K562 (cell line): Measurements from ENCODE around the gene SELENOW. TPM values are rescaled to one million over a fixed set of nuclear protein-coding genes. Genes with fewer than 3 reads are reported as not detected.

Source experiments
- ATAC-seq: fragments of 200-7000 bp; cut with Tn5 transposase; 3 replicates; pipeline ENCODE4 v1.9.1; 2020; ENCODE audit warnings: moderate library complexity
- BruUV-seq: library from RNA; stranded (reverse); fragments of 400-500 nt; replicated peaks from 2 replicates; lab custom pipeline; 2021; lab: Mats Ljungman, UMichigan
- CTCF ChIA-PET: fragments of 300-600 bp; formaldehyde crosslinking; extraction: SDS; loops from one replicate; lab custom pipeline; 2021; ENCODE audit warnings: low intra/inter-chr PET ratio; lab: Yijun Ruan, JAX
- POLR2A ChIA-PET: fragments of 300-600, 350-650 bp; sonication (Branson Sonifier 250); formaldehyde crosslinking; extraction: SDS; loops from one replicate; lab custom pipeline; 2021; ENCODE audit warnings: antibody characterized with exemption, inconsistent platforms; lab: Yijun Ruan, JAX
- DNase-seq, 4 experiments: peaks; one replicate each; pipeline versions ENCODE4 v3.0.0 to v3.0.0-alpha.2; 2011 to 2018; ENCODE audit warnings: low spot score in 3 of 4, mixed read lengths in 3 of 4; ENCODE audit errors: extremely low read depth in 1 of 4
- FAIRE-seq: peaks from 2 replicates; lab custom pipeline; 2011; peaks lifted over from hg19 to GRCh38; lab: Jason Lieb, UNC
- H2AFZ ChIP-seq: 2 replicates; pipeline ENCODE4 v1.6.0; 2011; ENCODE audit warnings: low read depth, low read length, control low read depth, inconsistent platforms
- H3K27ac ChIP-seq: fragments of 200-600 bp; 3 replicates; pipeline ENCODE4 v1.8.0; 2011; ENCODE audit warnings: low read depth, mild to moderate bottlenecking, control low read depth, inconsistent platforms, low read length, moderate library complexity, mixed read lengths; ENCODE audit errors: extremely low read depth
- H3K27me3 ChIP-seq, 2 experiments: fragments of 300-600 bp in 1 of 2; 2 replicates in 1 of 2; 3 replicates in 1 of 2; pipeline versions ENCODE4 v1.6.0 to v1.8.0; 2011; ENCODE audit warnings: inconsistent platforms in 2 of 2, low read length in 2 of 2, mild to moderate bottlenecking in 1 of 2, mixed read lengths in 1 of 2, moderate library complexity in 1 of 2; ENCODE audit not compliant: control insufficient read depth in 2 of 2, insufficient read depth in 2 of 2
- H3K36me3 ChIP-seq: fragments of 300-600 bp; 3 replicates; pipeline ENCODE4 v1.8.0; 2011; ENCODE audit warnings: mild to moderate bottlenecking, low read length, inconsistent platforms; ENCODE audit not compliant: control insufficient read depth, insufficient read depth
- H3K4me1 ChIP-seq, 2 experiments: fragments of 200-600 bp in 1 of 2; replicated peaks in 1 of 2; 2 replicates in 1 of 2; 3 replicates in 1 of 2; pipeline versions ENCODE4 v1.5.1 to v1.8.0; 2011; ENCODE audit warnings: inconsistent platforms in 2 of 2, low read length in 2 of 2, mild to moderate bottlenecking in 1 of 2, mixed read lengths in 1 of 2, moderate library complexity in 1 of 2; ENCODE audit not compliant: control insufficient read depth in 2 of 2, insufficient read depth in 2 of 2
- H3K4me2 ChIP-seq: 2 replicates; pipeline ENCODE4 v1.6.1; 2011; ENCODE audit warnings: low read length, control low read depth, inconsistent platforms, mixed read lengths; ENCODE audit not compliant: insufficient read depth
- H3K4me3 ChIP-seq: fragments of 200-600 bp; sonication (generic), shearing (Covaris generic); 2 replicates; pipeline ENCODE4 v1.5.1; 2016; ENCODE audit warnings: control low read depth, inconsistent platforms
- H3K79me2 ChIP-seq: fragments of 200-600 bp; 3 replicates; pipeline ENCODE4 v1.8.0; 2011; ENCODE audit warnings: low read length, inconsistent platforms; ENCODE audit not compliant: control insufficient read depth, insufficient read depth
- H3K9ac ChIP-seq, 2 experiments: 2 replicates each; pipeline versions ENCODE4 v1.6.0 to v1.6.1; 2011; ENCODE audit warnings: low read depth in 2 of 2, low read length in 2 of 2, control low read depth in 1 of 2, inconsistent platforms in 1 of 2, mild to moderate bottlenecking in 1 of 2, mixed read lengths in 1 of 2; ENCODE audit not compliant: insufficient read depth in 1 of 2
- H3K9me1 ChIP-seq: one replicate; pipeline ENCODE4 v1.6.0; 2011; ENCODE audit warnings: inconsistent platforms, mild to moderate bottlenecking, low read length, moderate library complexity; ENCODE audit not compliant: control insufficient read depth, insufficient read depth
- H3K9me3 ChIP-seq: replicated peaks from 2 replicates; pipeline ENCODE4 v1.5.1; 2011; ENCODE audit warnings: low read depth, low read length, inconsistent platforms; ENCODE audit not compliant: control insufficient read depth, insufficient read depth
- H4K20me1 ChIP-seq: replicated peaks from 2 replicates; pipeline ENCODE4 v1.6.1; 2011; ENCODE audit warnings: low read length, inconsistent platforms, mixed read lengths; ENCODE audit not compliant: control insufficient read depth, insufficient read depth
- CBX1 ChIP-seq: sonication (generic); IDR thresholded peaks from 2 replicates; pipeline ENCODE4 v1.6.1; 2016; ENCODE audit warnings: antibody characterized with exemption, low read depth, mild to moderate bottlenecking
- LARP7 ChIP-seq: fragments of 450-650 bp; IDR thresholded peaks from 2 replicates; pipeline ENCODE4 v1.6.1; 2016
- POLR2G ChIP-seq: fragments of 200-400 bp; formaldehyde crosslinking; IDR thresholded peaks from 2 replicates; pipeline ENCODE4 v1.6.1; 2017; ENCODE audit warnings: low read depth, mild to moderate bottlenecking, antibody characterized with exemption, low read length, moderate library complexity
- RBFOX2 ChIP-seq: fragments of 200-400 bp; formaldehyde crosslinking; IDR thresholded peaks from 2 replicates; pipeline ENCODE4 v1.6.1; 2017; ENCODE audit warnings: low read depth, mild to moderate bottlenecking, low read length, moderate library complexity
- SMARCC2 ChIP-seq: fragments of 450-650 bp; IDR thresholded peaks from 2 replicates; pipeline ENCODE4 v1.6.1; 2017; ENCODE audit warnings: antibody characterized with exemption, moderate library complexity, mild to moderate bottlenecking, low read depth
- ZBTB11 ChIP-seq, 3 experiments: fragments of 200-800 bp in 1 of 3; fragments of 250-450 bp in 1 of 3; fragments of 450-650 bp in 1 of 3; sonication (Bioruptor Pico) in 1 of 3; sonication (Bioruptor generic) in 1 of 3; formaldehyde crosslinking in 1 of 3; IDR thresholded peaks; 2 replicates each; pipeline versions ENCODE4 v1.6.1 to v1.8.0; 2016 to 2022; ENCODE audit warnings: mild to moderate bottlenecking in 2 of 3, missing genetic modification characterization in 2 of 3, missing compliant biosample characterization in 1 of 3, moderate library complexity in 1 of 3
- ZBTB33 ChIP-seq: sonication (generic); formaldehyde crosslinking; IDR thresholded peaks from 2 replicates; pipeline ENCODE4 v1.8.1; 2023; ENCODE audit warnings: mild to moderate bottlenecking, missing genetic modification reagents
- ZKSCAN1 ChIP-seq: fragments of 150-350 bp; IDR thresholded peaks from 2 replicates; pipeline ENCODE4 v1.6.1; 2016; ENCODE audit warnings: low read depth, low read length
- ZNF217 ChIP-seq: sonication (generic); formaldehyde crosslinking; IDR thresholded peaks from 2 replicates; pipeline ENCODE4 v1.8.0; 2022; ENCODE audit warnings: mild to moderate bottlenecking, missing genetic modification reagents
- ZNF316 ChIP-seq: fragments of 450-650 bp; IDR thresholded peaks from 2 replicates; pipeline ENCODE4 v1.6.1; 2016
- WGBS: fragments of 100-300 bp; shearing (Covaris generic); methylation state at CpG from one replicate; pipeline ENCODE4 v1.1.6; 2016; ENCODE audit warnings: low coverage, mixed read lengths; ENCODE audit not compliant: insufficient coverage; ENCODE audit errors: missing lambda C conversion rate; 5-methylcytosine and 5-hydroxymethylcytosine counted together
- in situ Hi-C: fragments of 300-500 bp; cut with MboI; formaldehyde crosslinking; loops from 4 replicates; pipeline ENCODE4 v1.15.0; 2018; ENCODE audit warnings: inconsistent platforms, mixed read lengths
- intact Hi-C: fragments of 100-400 bp; cut with micrococcal nuclease; formaldehyde crosslinking; loops from 2 replicates; pipeline ENCODE4 v1.14.2; 2022
- polyA plus RNA-seq, 8 experiments: library from polyadenylated mRNA; depleted of rRNA in 4 of 8; stranded (reverse) in 5 of 8; unstranded in 3 of 8; fragments of >200 nt; fragmentation: Nextera tagmentation in 2 of 8; fragmentation: Illumina TruSeq in 1 of 8; extraction: Ambion mirVana in 2 of 8; extraction: Trizol in 1 of 8; gene quantifications; 2 replicates each; pipeline versions ENCODE4 v1.2.1 to v1.2.3, GENCODE V29; 2011 to 2014; ENCODE audit warnings: inconsistent platforms in 1 of 8, missing spikeins in 1 of 8
- total RNA-seq, 7 experiments: library from RNA; depleted of rRNA in 6 of 7; stranded (reverse); fragments of >200 nt in 6 of 7; fragmentation: Illumina TruSeq in 2 of 7; extraction: Trizol in 2 of 7; gene quantifications; 2 replicates each; pipeline versions ENCODE4 v1.2.1 to v1.2.3, GENCODE V29; 2011 to 2021; ENCODE audit warnings: low replicate concordance in 1 of 7

Gene SELENOW
- total and polyA plus RNA-seq, 9 of the 15 experiments (the other 6 are each of a cell fraction or from before 2014, with no cell fraction given), result 91.9 to 279 (median 156) TPM

GRCh38 chr19:47755065-47755761 is 23.3 kb upstream of the SELENOW start:
- peaks cover 90% of the 10 kb centered on the region; the same call in 2 of the 3 replicates for H3K36me3 ChIP-seq
- H3K4me2 ChIP-seq, result no peak overlapping the region
- ChIA-PET POLR2A (interaction anchor here (0.6 to 3.4 kb wide), 4 partner anchors 8 to 335 kb away, joined by 3 to 17 read pairs (median 12); partner anchors contain the start of gene NOP53), CTCF (no interaction called here)
- ATAC-seq (no peak), FAIRE-seq (no peak), DNase-seq (no peak)
- no TSS peak for BruUV-seq
- 90% methylated on average over 15 of the region's 36 CpGs for WGBS
- peaks cover 1% of the 10 kb centered on the region; the same call in 1 of the 3 replicates for H3K79me2 ChIP-seq
- in situ Hi-C loops (no loop called here), intact Hi-C loops (no loop called here)
- peaks cover under 1% of the 10 kb centered on the region for H3K9me1 ChIP-seq
- no peaks in the 10 kb centered on the region for H3K9me3 ChIP-seq
- H3K27ac ChIP-seq, result no peak overlapping the region
- H3K4me3 ChIP-seq, result no peak overlapping the region
- no peaks in the 10 kb centered on the region for H3K27me3 ChIP-seq
- no peak overlapping the region for H2AFZ ChIP-seq
- no peak overlapping the region for H3K9ac ChIP-seq
- H3K4me1 ChIP-seq, result peaks cover 0 to 21% of the 10 kb centered on the region in 2 experiments; a peak in 2 of 5 replicates
- peaks cover 7% of the 10 kb centered on the region for H4K20me1 ChIP-seq
- TF ChIP-seq ZBTB11 (CRISPR knock-in tag; IDR thresholded peaks at IDR 0.05) (no peak), LARP7 (no peak), ZNF316 (no peak), SMARCC2 (no peak), ZKSCAN1 (no peak), ZNF217 (no peak), POLR2G (peak; percentile 60; the same call in 1 of the 2 replicates), RBFOX2 (peak; percentile 54), ZBTB33 (CRISPR knock-in tag) (peak; percentile 70), CBX1 (no peak)
